Measurements from ENCODE around the gene A3GALT2.

DNA sequence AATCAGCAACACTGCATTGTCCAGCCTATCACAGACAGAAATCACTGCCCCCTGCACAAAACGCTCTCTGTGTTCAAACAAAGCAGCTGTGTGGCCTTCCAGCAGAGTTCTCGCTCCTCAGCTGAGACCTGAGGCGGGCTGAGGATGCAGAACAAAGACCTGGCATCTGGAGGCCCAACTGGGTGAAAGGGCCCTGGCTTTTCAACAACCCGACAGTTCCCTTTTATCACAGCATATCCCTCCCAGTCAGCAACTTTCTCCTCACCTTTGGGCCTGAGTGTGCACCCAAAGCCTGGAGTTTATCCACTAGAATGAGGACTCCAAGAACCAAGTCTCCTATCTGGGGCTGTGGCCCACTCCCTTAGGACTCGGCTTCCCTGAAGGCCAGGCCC lies 42.6 kb upstream of the A3GALT2 start:
- TF ChIP-seq, protein P1, sequence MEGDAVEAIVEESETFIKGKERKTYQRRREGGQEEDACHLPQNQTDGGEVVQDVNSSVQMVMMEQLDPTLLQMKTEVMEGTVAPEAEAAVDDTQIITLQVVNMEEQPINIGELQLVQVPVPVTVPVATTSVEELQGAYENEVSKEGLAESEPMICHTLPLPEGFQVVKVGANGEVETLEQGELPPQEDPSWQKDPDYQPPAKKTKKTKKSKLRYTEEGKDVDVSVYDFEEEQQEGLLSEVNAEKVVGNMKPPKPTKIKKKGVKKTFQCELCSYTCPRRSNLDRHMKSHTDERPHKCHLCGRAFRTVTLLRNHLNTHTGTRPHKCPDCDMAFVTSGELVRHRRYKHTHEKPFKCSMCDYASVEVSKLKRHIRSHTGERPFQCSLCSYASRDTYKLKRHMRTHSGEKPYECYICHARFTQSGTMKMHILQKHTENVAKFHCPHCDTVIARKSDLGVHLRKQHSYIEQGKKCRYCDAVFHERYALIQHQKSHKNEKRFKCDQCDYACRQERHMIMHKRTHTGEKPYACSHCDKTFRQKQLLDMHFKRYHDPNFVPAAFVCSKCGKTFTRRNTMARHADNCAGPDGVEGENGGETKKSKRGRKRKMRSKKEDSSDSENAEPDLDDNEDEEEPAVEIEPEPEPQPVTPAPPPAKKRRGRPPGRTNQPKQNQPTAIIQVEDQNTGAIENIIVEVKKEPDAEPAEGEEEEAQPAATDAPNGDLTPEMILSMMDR (conservative IDR thresholded peaks at IDR 0.05): no peak
- TF ChIP-seq ZFX (IDR thresholded peaks at IDR 0.05): no peak
